PC-9 (cell line): ENCODE results near the gene RALB. TPM values are rescaled to one million over a fixed set of nuclear protein-coding genes. Genes with fewer than 3 reads are reported as not detected.
"Not testable (repeated sequence)": the region's sequence is repeated elsewhere in the genome, so short reads cannot be mapped to it uniquely, and the experiment has no call there.

ENCODE experiments used
- BruUV-seq: library from RNA; stranded (reverse); fragments of 400-500 nt; replicated peaks from 2 replicates; lab custom pipeline; 2021; lab: Mats Ljungman, UMichigan
- CTCF ChIA-PET: fragments of 300-600 bp; sonication (Branson Sonifier 250); formaldehyde crosslinking; loops from one replicate; lab custom pipeline; 2022; ENCODE audit warnings: antibody characterized with exemption; lab: Charles Lee
- POLR2A ChIA-PET: fragments of 300-600 bp; sonication (Branson Sonifier 250); formaldehyde crosslinking; loops from one replicate; lab custom pipeline; 2022; ENCODE audit warnings: antibody characterized with exemption; ENCODE audit not compliant: unreplicated experiment; lab: Charles Lee
- DNase-seq, 2 experiments: peaks; one replicate each; pipeline versions ENCODE4 v3.0.0 to v3.0.0-alpha.2; 2015 to 2022; ENCODE audit warnings: mixed read lengths in 1 of 2
- H2AFZ ChIP-seq: fragments of 200-600 bp; sonication (generic); 2 replicates; pipeline ENCODE4 v1.8.1; 2017; ENCODE audit warnings: antibody characterized with exemption
- H3F3A ChIP-seq: fragments of 200-600 bp; sonication (generic); 2 replicates; pipeline ENCODE4 v1.8.1; 2017; ENCODE audit warnings: antibody characterized with exemption, mild to moderate bottlenecking, low read depth; ENCODE audit not compliant: insufficient read depth
- H3K27ac ChIP-seq: fragments of 200-600 bp; sonication (generic); 2 replicates; pipeline ENCODE4 v1.6.1; 2016; ENCODE audit warnings: mixed run types
- H3K27me3 ChIP-seq: fragments of 200-600 bp; sonication (generic); 2 replicates; pipeline ENCODE4 v1.6.1; 2016; ENCODE audit warnings: low read depth, mixed run types; ENCODE audit not compliant: insufficient read depth
- H3K36me3 ChIP-seq: fragments of 200-600 bp; sonication (generic); 2 replicates; pipeline ENCODE4 v1.6.1; 2016; ENCODE audit warnings: low read depth, mixed run types
- H3K4me1 ChIP-seq: fragments of 200-600 bp; sonication (generic); replicated peaks from 2 replicates; pipeline ENCODE4 v1.6.1; 2016; ENCODE audit warnings: mixed run types; ENCODE audit not compliant: insufficient read depth
- H3K4me2 ChIP-seq: fragments of 200-600 bp; sonication (generic); 2 replicates; pipeline ENCODE4 v1.6.1; 2017; ENCODE audit warnings: mixed run types
- H3K4me3 ChIP-seq: fragments of 200-600 bp; sonication (generic); 2 replicates; pipeline ENCODE4 v1.6.1; 2016; ENCODE audit warnings: mixed run types
- H3K79me2 ChIP-seq: fragments of 200-600 bp; sonication (generic); 2 replicates; pipeline ENCODE4 v1.6.1; 2017; ENCODE audit warnings: low read depth, mixed run types
- H3K9me2 ChIP-seq: fragments of 200-600 bp; sonication (generic); 2 replicates; pipeline ENCODE4 v1.8.1; 2017; ENCODE audit warnings: mild to moderate bottlenecking; ENCODE audit not compliant: insufficient read depth
- H3K9me3 ChIP-seq: fragments of 200-600 bp; sonication (generic); 2 replicates; pipeline ENCODE4 v1.8.1; 2016; ENCODE audit warnings: low read depth; ENCODE audit not compliant: insufficient read depth
- H4K20me1 ChIP-seq: fragments of 200-600 bp; sonication (generic); 2 replicates; pipeline ENCODE4 v1.8.1; 2017; ENCODE audit not compliant: insufficient read depth
- EZH2 ChIP-seq: fragments of 200-600 bp; sonication (generic); IDR thresholded peaks from 2 replicates; pipeline ENCODE4 v1.8.0; 2017; ENCODE audit warnings: antibody characterized with exemption, low read depth
- intact Hi-C: fragments of 100-400 bp; cut with micrococcal nuclease; formaldehyde crosslinking; loops from one replicate; pipeline ENCODE4 v1.10.0; 2022; ENCODE audit not compliant: unreplicated experiment
- total RNA-seq: library from RNA; stranded (reverse); gene quantifications from 2 replicates; pipeline ENCODE4 v1.2.3, GENCODE V29; 2021
- TF ChIP-seq, protein P1 (sequence below): fragments of 200-600 bp; sonication (generic); conservative IDR thresholded peaks from 2 replicates; pipeline ENCODE4 v1.6.1; 2017; ENCODE audit warnings: mixed run types, antibody characterized with exemption, mild to moderate bottlenecking, moderate library complexity

RALB gene
- total RNA-seq, 1 experiment from 2014 or later: 86.6 TPM

GRCh38 chr2:120258196-120258595 is 5.5 kb downstream of the RALB start:
- Histone ChIP-seq H3F3A (peaks cover 11% of the 10 kb centered on the region), H3K4me2 (no peak overlapping the region), H3K9me3 (peaks cover 6% of the 10 kb centered on the region; the same call in 1 of the 2 replicates), H3K27me3 (no peaks in the 10 kb centered on the region), H4K20me1 (peaks cover 15% of the 10 kb centered on the region), H3K4me1 (peaks cover 25% of the 10 kb centered on the region), H3K36me3 (peaks cover 24% of the 10 kb centered on the region), H3K27ac (no peak overlapping the region), H2AFZ (no peak overlapping the region), H3K4me3 (no peak overlapping the region), H3K79me2 (peaks cover 91% of the 10 kb centered on the region), H3K9me2 (no peaks in the 10 kb centered on the region)
- TF ChIP-seq EZH2: no peak
- TF ChIP-seq, protein P1, sequence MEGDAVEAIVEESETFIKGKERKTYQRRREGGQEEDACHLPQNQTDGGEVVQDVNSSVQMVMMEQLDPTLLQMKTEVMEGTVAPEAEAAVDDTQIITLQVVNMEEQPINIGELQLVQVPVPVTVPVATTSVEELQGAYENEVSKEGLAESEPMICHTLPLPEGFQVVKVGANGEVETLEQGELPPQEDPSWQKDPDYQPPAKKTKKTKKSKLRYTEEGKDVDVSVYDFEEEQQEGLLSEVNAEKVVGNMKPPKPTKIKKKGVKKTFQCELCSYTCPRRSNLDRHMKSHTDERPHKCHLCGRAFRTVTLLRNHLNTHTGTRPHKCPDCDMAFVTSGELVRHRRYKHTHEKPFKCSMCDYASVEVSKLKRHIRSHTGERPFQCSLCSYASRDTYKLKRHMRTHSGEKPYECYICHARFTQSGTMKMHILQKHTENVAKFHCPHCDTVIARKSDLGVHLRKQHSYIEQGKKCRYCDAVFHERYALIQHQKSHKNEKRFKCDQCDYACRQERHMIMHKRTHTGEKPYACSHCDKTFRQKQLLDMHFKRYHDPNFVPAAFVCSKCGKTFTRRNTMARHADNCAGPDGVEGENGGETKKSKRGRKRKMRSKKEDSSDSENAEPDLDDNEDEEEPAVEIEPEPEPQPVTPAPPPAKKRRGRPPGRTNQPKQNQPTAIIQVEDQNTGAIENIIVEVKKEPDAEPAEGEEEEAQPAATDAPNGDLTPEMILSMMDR: no peak
- CTCF ChIA-PET: no interaction called here
- POLR2A ChIA-PET: no interaction called here
- DNase-seq: peak in 1 of 2 experiments; percentile 31
- intact Hi-C loops: no loop called here
- BruUV-seq: no TSS peak

DNA sequence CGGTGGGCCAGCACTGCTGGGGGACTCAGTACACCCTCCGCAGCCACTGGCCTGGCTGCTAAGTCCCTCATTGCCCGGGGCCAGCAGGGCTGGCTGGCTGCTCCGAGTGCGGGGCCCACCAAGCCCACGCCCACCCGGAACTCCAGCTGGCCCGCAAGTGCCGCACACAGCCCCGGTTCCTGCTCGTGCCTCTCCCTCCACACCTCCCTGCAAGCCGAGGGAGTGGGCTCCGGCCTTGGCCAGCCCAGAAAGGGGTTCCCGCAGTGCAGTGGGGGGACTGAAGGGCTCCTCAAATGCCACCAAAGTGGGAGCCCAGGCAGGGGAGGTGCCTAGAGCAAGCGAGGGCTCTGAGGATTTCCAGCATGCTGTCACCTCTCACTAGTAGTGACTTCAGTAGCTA is 7.3 kb downstream of the RALB start:
- BruUV-seq, H2AFZ ChIP-seq, H3F3A ChIP-seq, H3K9me2 ChIP-seq, H4K20me1 ChIP-seq, H3K27ac ChIP-seq, H3K4me2 ChIP-seq, H3K4me3 ChIP-seq, intact Hi-C loops, H3K9me3 ChIP-seq, H3K27me3 ChIP-seq, CTCF ChIA-PET: not testable (repeated sequence)
- peak in 1 of 2 experiments; percentile 30 for DNase-seq
- peaks cover 12% of the 10 kb centered on the region for H3K4me1 ChIP-seq
- POLR2A ChIA-PET: interaction anchor here (0.6 kb wide), 1 partner anchor 144 kb away, joined by 4 read pairs; no protein-coding TSS in a partner anchor
- H3K79me2 ChIP-seq: peaks cover 86% of the 10 kb centered on the region
- peaks cover 24% of the 10 kb centered on the region for H3K36me3 ChIP-seq

DNA sequence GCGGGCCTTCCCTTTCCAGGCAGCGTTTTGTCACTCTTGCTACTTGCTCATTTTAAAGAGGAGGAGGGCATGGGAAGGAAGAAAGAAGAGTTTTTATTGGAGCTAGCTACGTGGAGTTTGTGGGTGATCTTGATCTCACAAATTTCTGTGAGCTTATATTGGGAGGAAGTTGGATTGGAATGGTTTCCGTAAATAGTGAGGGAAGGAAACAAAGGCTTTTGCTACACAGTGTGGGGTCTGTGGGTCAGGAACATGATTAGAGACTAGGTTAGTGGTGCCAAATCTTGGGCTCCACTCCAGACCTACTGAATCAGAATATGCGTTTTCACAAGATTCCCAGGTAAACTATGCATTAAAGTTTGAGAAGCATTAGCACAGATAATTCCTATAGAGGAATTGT is 8.1 kb downstream of the RALB start:
- Histone ChIP-seq H3K9me2 (no peaks in the 10 kb centered on the region), H3K4me1 (0 out of 2 replicates have a peak, but pooled peaks cover 5% of the 10 kb centered on the region), H4K20me1 (peaks cover 8% of the 10 kb centered on the region; the same call in 1 of the 2 replicates), H3K4me3 (no peak overlapping the region), H2AFZ (no peak overlapping the region), H3K27ac (no peak overlapping the region), H3K36me3 (peaks cover 24% of the 10 kb centered on the region), H3K9me3 (peaks cover 6% of the 10 kb centered on the region; the same call in 1 of the 2 replicates), H3K4me2 (no peak overlapping the region), H3K27me3 (no peaks in the 10 kb centered on the region), H3F3A (no peaks in the 10 kb centered on the region), H3K79me2 (peaks cover 86% of the 10 kb centered on the region)
- ChIA-PET CTCF (no interaction called here), POLR2A (no interaction called here)
- no peak for TF ChIP-seq EZH2
- TF ChIP-seq, protein P1: no peak
- intact Hi-C loops: no loop called here
- no TSS peak for BruUV-seq
- no peak for DNase-seq
